ENCODE results near the gene PTPRD.
"Not testable (repeated sequence)": the region's sequence is repeated elsewhere in the genome, so short reads cannot be mapped to it uniquely, and the experiment has no call there.

PTPRD gene

DNA sequence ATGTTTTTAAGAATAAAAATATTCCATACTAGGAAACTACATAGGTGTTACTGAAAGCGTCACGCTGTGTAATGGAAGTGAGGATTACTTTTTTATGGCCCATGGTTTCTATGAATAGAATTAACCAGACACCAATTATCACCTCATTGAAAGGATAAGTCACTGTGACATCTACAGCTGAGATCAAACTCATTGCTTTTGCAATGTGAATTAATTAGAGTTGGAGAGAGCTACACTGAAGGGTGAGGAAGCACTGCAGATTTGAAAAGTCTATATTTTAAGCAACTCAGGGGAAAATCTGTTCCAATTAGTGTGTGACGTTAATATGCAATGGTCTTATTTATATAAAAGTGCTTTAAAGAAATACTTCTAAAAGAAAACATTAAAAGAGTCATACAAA lies 1513.2 kb downstream of the PTPRD start:
- peak; percentile 98 for DNase-seq

DNA sequence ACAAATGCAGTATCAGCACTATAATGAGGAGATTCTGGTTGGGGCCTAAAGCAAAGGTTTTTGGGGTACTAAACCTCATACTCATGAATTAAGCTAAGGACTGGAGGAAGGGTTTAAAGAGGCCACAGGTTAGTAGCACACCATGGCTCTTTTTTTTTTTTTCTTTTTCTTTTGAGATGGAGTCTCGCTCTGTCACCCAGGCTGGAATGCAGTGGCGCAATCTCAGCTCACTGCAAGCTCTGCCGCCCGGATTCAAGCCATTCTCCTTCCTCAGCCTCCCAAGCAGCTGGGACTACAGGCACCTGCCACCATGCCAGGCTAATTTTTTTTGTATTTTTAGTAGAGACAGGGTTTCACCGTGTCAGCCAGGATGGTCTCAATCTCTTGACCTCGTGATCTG lies 1515.5 kb downstream of the PTPRD start:
- not testable (repeated sequence) for DNase-seq

DNA sequence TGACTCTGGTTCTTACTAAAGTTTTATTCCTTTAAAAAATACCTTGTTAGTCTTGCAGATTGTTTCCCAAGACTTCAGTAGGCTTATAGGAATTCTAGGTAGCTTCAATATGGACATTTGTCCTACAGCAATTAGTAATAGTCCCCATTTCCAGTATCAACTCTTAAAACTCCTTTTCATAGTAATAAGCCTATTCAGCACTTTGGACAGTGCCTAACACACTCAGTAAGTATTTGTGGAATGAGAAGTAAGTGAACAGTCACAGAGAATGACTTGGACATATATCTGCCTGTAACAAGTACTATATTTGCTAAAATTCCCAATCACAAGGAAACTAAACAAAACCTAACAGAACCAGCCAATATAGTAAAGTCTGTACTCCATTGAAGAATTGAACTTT lies 1521.4 kb downstream of the PTPRD start:
- DNase-seq: no peak

DNA sequence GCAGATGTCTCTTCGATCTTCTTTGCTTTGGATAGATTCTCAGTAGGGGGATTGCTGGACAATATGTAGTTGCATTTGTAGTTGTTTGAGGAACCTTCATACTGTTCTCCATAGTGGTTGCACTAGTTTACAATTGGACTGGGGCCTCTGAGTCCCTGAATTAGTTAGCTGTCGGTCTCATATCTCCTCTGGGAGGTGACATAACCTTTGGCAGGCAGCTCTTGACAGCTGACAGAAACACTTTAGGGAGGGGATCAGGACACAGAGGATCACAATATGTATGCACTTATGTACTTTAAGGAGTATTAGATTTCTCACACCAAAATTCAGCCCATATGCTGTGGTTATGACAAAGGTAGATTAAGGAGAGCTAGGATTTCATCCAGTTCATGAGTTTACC lies 1533.3 kb downstream of the PTPRD start:
- DNase-seq: peak; percentile 58

DNA sequence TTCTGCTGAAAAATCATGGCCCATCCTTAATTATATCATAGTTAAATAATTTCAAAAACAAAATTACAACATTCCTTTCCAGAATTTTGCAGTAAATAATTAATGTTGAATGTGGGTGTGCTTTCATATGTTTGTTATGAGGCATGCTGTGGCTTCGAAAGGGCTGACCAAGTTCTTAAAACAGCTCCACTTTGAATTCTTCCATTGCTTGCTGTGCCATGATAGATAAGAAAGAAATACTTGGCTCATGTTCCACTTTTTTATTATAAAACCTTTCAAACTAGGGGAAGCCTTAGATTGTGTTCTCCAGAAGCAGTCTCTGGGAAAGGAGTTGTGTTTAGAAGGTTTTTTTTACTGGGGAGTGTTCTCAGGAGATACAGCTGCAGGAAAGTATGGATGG lies 1534.5 kb downstream of the PTPRD start:
- no peak for DNase-seq

DNA sequence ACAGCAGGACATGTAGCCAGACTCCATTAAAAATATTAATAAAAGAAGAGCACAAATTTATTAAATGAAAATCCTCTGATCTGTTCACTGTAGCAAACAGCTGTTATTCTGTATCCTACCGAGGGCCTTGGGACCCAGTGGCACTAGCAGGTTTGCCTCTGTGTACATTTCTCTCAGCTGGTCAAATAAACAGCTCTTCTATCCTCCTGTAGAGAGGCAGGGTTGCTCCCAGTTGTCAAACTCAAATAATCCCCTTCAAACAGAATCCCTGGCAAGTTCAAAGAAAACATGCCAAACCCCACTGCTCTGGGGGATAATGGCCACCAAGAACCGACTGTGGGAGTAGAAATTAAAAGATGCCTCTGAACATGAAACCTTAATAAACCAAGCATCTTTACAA lies 1551.2 kb downstream of the PTPRD start:
- peak; percentile 95 for DNase-seq

DNA sequence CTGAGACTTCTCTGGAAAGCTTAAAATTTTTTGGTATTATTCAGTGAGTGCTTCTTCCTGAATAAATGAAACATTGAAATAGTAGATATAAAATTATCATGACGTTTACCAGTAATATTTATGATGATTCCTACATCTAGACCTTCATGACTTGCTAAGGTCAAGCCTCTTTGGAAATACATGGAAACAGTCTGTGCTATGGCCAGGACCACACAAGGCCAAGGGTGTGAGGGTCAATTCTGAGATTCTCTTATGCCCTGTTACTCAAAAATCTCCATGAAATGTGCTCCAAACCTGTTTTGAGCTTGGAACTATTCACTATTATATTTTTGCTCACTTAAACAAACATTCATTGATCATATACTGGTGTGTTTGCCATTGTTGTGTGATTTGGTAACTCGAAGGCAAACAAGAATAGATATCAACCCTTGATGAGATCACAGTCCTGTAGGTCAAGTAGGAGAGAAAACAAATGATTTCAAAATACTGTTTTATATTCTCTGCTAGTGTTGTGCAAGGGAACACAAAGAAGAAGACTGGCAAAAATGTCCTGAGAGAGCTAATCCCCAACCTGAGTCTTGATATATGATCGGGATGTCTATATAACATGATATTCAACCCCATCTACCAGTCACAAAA lies 1558.3 kb downstream of the PTPRD start:
- DNase-seq: no peak

DNA sequence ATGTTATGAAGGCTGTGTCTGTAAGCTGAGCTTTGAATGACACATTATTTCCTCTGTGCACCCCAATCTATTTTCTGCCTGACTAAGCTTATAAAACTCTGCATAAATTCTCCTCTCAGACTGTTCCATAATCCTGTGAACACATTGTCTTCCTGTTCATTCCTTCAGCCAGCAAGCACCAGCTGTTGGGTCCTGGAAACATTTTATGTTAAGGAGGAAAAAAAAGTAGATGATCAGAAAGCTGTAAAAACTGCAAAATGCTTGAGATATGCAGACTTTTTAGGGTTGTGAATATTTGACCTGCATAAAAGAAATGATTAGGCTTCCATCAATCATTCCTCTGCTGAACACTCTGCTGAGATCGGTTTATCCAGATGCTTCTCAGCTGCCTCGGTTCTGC lies 1567.2 kb downstream of the PTPRD start:
- peak; percentile 40 for DNase-seq

DNA sequence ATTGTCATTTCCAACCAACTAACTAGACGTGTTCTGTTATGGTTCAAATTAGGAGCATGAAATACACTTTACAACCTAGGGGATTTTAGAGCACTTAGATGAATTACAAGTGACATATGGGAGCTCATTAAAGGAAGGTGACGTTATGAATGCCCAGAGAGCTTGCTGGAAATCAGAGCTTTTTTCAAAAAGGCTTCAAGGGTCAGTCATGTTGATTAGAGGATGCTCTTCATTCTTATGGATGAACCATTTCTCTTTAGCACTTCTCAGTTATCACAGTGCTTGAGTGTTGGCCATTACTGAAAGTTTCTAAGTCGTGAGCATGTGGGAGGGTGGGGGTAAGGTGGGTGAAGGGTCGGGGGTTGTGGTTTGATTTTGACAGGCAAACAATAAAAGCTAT lies 1567.7 kb downstream of the PTPRD start:
- peak; percentile 80 for DNase-seq

DNA sequence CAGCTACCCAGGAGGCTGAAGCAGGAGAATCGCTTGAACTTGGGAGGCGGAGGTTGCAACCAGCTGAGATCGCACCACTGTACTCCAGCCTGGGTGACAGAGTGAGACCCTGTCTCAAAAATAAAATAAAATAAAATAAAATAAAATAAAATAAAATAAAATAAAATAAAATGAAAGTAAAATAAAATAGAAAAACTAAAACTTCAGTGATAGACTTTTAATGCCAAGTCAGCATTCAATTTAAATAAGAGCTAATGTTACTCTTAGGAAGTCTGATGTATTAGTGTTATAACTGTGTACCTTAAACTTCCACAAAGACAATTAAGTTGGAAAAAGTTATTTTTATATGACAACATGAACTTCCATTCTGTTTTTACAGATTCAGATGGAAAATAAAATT lies 1569.0 kb downstream of the PTPRD start:
- DNase-seq: not testable (repeated sequence)

DNA sequence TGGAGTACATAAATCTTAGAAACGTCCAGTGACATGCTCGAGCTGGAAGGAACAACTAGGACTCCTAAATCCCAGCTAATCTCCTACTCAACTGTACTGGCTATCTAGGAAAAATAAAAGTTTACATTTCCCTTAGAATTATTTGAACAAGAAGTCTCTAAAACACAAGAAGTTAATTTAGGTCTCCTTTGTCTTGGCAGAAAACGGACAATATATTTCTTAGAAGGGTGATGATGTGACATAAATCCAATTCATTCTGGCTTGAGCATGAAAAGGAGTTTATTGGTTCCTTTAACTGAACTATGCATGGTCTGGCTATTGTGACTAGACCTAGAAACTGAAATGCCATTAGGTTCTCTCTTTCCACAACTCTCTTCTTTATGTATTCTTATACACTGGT lies 1571.0 kb downstream of the PTPRD start:
- DNase-seq: no peak

DNA sequence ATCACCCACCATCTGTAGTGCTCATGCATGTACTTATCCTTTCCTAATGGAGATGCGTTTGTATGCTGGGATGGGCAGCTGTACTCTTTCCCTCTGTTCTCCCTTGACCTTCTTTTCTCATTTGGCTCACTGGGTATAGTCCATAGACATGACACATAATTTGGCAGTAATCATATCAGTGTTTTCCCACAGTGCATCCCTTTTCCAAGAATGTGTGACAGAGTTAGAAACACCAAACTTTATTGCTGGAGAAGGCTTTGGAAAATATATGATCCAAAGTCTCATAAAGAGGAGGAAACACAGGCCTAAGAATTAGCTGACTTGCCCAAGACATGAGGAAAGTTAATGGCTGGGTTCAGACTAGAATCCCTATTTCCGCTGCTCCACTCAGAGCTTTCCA lies 1579.8 kb downstream of the PTPRD start:
- DNase-seq: no peak

DNA sequence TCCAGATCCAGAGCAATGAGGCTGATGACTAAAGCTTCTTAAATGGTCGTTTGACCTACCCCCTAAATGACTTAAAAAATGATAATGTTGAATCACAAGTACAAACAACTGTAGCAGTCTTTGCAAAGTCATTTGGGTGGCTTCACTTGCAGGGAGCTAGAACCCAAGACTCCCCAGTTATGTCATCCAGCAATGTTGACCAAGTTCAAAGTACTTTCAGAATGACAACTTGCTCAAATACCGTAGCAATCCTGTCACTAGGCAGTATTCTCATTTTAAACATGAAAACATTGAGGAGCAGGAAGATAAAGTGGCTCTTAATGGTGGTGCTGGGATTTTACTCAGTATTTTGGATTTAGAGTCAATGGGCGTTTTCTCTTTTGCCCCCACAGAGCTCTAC lies 1596.2 kb downstream of the PTPRD start:
- DNase-seq: peak; percentile 19

DNA sequence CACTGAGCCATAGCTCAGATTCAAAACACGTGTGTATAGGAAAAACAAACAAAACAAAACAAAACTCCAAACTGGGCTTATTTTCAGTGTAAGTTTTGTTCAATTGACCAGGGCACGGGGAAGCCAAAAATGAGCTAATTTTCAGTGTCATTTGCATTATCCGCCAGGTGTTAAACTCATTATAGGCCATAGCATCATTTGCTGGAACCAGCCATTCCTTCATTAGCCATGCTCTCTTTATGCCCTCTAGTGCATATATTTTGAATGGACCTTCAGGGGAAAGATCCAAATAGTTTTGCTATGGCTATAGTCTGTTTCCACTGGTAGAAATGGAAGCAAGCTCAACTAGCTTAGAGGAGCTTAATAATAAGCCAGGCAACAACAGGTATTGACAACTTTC lies 1608.0 kb downstream of the PTPRD start:
- DNase-seq: peak; percentile 73

DNA sequence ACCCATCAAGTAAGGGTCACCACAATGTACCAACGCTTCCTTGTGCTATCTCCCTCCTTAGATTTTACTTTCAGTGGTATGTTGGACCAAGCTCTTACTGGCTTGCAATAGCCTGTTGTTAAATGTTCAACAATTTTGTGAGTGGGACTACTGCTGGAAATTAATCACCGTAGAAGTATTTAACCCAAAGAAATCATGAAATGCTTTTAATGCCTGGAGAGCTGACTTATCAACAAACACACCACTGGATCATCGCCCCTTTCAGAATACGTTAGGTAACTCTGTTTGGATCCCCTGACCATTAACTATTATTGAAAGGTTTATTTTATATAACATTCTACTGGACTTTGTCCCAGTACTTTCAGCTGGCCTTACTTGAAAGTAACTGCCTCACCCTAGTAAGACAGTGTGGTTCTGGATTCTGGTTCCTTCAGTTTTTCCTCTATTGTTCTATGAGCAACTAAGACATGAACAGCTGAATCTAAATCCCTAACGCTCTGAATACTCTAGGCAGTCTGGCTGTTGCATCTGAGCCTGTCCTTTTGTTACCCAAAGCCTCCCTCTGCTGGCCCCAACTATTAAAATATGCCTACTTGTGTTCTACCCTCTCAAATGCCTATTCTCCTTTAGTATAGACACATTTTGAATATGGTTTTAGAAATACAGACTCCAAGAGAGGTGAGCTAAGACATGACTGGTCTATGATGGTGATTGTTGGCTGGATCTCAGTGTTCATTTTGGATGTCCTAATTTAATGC lies 1609.8 kb downstream of the PTPRD start:
- peak; percentile 73 for DNase-seq

DNA sequence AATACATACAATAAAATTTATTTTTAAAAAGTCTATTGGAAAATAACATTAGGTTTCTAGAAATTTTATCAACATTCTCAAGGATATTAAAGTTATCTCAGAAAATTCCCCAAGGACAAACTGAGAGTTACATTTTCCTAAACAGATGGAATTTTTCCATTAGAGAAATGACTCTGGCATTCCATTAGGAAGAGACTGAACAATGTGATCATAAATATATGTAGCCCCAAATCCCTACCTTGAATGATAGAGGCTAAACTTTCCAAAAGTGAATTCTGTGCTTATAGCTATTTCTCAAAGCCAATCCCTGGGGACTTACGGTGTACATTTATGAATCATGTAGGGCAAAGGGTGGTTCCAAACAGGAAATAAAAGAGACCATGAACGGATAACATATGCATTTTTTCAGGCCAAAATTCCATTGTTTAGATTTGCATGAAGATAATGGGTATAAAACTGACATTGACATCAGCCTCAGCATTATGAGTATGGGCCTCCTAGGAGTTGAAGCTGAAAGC lies 1632.2 kb downstream of the PTPRD start:
- DNase-seq: peak; percentile 31

DNA sequence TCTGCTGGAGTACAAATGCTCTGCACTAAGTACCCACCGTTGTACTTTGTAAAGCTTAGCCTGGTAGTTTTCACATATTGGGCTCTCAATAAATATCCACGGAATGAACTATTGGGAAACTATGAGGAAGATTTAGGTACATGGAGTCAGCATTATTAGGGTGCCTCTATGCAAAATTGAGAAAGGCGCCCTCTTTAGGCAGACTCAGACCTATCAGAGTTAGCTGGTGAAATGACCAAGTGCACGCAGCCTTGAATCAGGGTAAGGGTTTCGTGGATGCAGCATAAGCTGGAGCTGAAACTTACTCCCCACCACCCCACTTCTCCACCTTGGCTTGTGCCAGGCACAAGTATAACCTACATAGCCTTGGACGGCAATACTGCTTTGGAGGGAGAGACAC lies 1634.5 kb downstream of the PTPRD start:
- no peak for DNase-seq

DNA sequence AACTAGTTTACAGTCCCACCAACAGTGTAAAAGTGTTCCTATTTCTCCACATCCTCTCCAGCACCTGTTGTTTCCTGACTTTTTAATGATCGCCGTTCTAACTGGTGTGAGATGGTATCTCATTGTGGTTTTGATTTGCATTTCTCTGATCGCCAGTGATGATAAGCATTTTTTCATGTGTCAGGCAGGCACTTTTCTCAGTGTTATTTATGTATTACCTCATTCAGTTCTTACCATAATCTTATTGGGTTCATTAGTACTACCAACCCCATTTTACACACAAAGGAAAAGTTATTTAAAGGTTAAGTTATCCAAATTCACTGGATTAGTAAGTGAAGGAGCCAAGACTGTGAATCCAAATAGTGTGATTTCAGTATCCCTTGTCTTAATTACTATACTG lies 1644.5 kb downstream of the PTPRD start:
- not testable (repeated sequence) for DNase-seq

DNA sequence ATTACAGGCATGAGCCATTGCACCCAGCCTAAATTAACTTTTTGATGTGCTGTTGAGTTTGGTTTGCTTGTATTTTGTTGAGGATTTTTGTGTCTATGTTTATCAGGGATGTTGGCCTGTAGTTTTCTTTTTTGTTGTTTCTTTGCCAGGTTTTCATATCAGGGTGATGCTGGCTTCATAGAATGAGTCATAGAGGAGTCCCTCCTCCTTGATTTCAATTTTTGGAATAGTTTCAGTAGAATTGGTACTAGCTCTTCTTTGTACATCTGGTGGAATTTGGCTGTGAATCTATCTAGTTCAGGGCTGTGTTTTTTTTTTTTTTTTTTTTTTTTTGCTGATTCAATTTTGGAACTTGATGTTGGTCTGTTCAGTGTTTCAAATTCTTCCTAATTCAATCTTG lies 1648.9 kb downstream of the PTPRD start:
- no peak for DNase-seq

DNA sequence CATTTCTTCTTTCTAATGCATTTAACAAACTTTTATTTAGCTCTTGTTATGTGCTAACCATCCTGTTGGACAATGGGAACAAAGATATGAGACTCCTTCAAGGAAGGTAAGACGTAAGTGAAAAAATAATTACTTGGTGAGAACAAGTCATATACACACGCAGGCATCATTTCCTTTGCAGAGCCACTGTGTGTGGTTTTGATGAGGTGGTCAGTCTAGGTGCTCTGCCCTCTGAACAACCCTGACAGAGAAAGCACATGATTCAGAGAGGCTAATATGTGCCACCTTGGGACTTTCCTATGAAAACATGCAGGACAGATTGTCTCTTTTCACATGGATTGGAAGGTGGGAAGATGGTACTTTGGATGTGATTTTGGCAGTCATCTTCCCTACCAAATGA lies 1650.7 kb downstream of the PTPRD start:
- no peak for DNase-seq

DNA sequence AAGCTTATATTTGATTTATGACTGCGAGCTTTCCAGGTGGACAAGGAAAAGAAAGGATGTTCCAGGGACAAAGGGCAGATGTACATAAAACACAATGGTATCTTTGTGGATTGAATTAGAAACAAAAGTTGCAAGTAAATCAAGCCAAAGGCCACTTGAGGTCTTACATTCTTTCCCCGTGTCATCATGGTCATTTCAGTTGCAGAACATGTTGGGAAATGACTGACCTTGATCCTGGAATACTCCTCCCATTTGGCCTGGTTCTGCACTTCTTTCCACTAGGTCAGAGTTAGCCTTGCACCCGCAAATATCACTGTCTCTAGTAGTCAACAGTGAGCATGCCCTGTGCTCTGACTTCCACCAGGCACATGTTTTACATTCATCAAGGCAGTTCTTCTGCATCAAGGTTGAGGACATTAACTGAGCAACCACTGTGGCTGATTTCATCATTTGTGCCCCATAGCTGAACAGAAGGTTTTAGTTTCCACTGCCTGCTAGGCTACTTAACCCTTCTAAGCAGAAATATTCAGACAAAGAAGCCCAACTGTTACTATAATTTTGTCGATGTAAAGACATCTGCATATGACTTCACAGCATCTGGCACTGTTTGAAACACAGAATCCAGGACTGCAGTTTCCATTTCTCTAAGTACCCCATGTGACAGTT lies 1651.5 kb downstream of the PTPRD start:
- DNase-seq: peak; percentile 81

DNA sequence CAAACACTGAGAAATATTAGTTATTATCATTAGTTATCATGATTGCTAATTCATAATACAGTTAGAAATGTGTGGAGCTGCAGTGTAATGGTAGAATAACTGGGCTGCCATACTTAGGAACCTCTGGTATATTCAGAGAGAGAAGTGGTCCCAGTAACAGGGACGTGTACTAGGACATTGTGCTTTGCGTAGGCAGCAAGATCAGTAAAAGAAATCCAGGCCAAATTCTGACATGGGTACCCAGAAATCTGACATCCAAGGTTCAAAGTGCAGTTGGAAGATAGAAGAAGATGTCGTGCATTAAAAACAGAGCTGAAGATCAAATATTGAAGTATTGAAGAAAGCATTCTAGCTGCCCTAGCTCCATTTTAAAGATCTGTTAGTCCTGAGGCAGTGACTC lies 1652.5 kb downstream of the PTPRD start:
- DNase-seq: no peak

DNA sequence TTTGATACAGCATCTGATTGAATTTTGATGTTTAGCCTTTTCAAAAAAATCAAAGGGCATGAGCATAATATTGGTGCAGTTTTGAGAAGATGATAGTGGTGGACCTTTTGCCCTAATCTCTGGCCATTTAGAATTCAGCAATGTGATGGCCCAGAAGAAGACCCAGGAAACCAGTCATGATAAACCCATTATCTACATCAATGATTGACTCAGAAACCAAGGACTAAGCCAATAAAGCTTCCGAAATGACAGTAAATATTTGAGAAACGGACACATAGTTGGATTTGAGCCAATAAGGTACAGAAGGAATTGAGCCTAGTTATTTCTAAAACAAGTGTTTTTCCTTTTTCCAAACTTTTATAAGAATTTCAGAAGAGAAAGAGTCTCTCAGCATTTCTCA lies 1654.4 kb downstream of the PTPRD start:
- no peak for DNase-seq

DNA sequence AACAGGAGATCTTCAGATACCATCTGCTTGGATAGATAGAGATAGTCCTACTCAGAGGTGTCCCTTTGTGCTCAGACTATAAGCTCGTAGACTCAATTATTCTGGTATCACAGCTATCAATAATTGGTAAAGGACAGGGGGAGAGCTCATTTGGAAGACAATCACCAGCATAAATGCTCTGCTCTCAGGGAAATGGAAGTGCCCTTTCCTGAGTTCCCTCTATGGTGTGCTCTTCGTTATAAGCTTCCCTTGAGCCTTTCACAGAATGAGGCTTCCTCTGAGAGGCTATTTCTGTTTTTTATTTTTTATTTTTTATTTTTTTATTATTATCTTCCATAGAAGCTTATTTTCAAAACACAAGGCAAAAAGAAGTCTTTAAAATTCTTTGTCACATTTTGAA lies 1657.5 kb downstream of the PTPRD start:
- no peak for DNase-seq

All from NCI-H69 (cell line).